GM12878 (cell line): ENCODE measurements around the gene PIGB. TPM values are rescaled to one million over a fixed set of nuclear protein-coding genes. Genes with fewer than 3 reads are reported as not detected.

Experiments used
- ATAC-seq: fragments of 200-7000 bp; cut with Tn5 transposase; 3 replicates; pipeline ENCODE4 v1.9.1; 2020; ENCODE audit warnings: mild to moderate bottlenecking, moderate library complexity
- BruUV-seq: library from RNA; stranded (reverse); fragments of 400-500 nt; replicated peaks from 2 replicates; lab custom pipeline; 2021; lab: Mats Ljungman, UMichigan
- CTCF ChIA-PET: fragments of 300-600 bp; sonication (Branson Sonifier 250); formaldehyde crosslinking; extraction: SDS; loops from one replicate; lab custom pipeline; 2021; ENCODE audit warnings: inconsistent platforms; lab: Yijun Ruan, JAX
- POLR2A ChIA-PET: fragments of 350-600 bp; formaldehyde crosslinking; extraction: SDS; loops from one replicate; lab custom pipeline; 2021; ENCODE audit warnings: inconsistent platforms; lab: Charles Lee
- RAD21 ChIA-PET: fragments of 300-600 bp; sonication (Branson Sonifier 250); formaldehyde crosslinking; loops from one replicate; lab custom pipeline; 2023; ENCODE audit warnings: antibody characterized with exemption; ENCODE audit not compliant: unreplicated experiment; lab: Charles Lee
- SMC1A ChIA-PET: fragments of 300-600 bp; sonication (Branson Sonifier 250); formaldehyde crosslinking; loops from one replicate; lab custom pipeline; 2023; ENCODE audit not compliant: unreplicated experiment, uncharacterized antibody; lab: Charles Lee
- DNase-seq: peaks from one replicate; pipeline ENCODE4 v3.0.0-alpha.2; 2011; ENCODE audit warnings: low read depth, low spot score
- FAIRE-seq: peaks from 3 replicates; lab custom pipeline; 2011; peaks lifted over from hg19 to GRCh38; lab: Jason Lieb, UNC
- H2AFZ ChIP-seq: 2 replicates; pipeline ENCODE4 v1.6.0; 2011; ENCODE audit warnings: low read depth, low read length, control low read depth; ENCODE audit not compliant: control insufficient read depth
- H3K27ac ChIP-seq: 2 replicates; pipeline ENCODE4 v1.5.1; 2011; ENCODE audit warnings: control low read depth; ENCODE audit not compliant: control insufficient read depth, insufficient read depth
- H3K27me3 ChIP-seq, 2 experiments: replicated peaks in 1 of 2; 2 replicates each; pipeline versions ENCODE4 v1.6.0 to v1.6.1; 2011; ENCODE audit warnings: low read length in 1 of 2; ENCODE audit not compliant: control insufficient read depth in 2 of 2, insufficient read depth in 2 of 2
- H3K36me3 ChIP-seq, 2 experiments: 2 replicates each; pipeline ENCODE4 v1.5.1; 2011; ENCODE audit warnings: low read length in 1 of 2; ENCODE audit not compliant: control insufficient read depth in 2 of 2, insufficient read depth in 2 of 2
- H3K4me1 ChIP-seq: 2 replicates; pipeline ENCODE4 v1.6.1; 2011; ENCODE audit warnings: mild to moderate bottlenecking, low read length, moderate library complexity, mixed read lengths; ENCODE audit not compliant: control insufficient read depth, insufficient read depth
- H3K4me2 ChIP-seq: 2 replicates; pipeline ENCODE4 v1.6.0; 2011; ENCODE audit warnings: control low read depth; ENCODE audit not compliant: control insufficient read depth, insufficient read depth
- H3K4me3 ChIP-seq: fragments of 200-600 bp; sonication (generic); 2 replicates; pipeline ENCODE4 v1.5.1; 2016
- H3K79me2 ChIP-seq: 2 replicates; pipeline ENCODE4 v1.6.0; 2011; ENCODE audit warnings: low read length; ENCODE audit not compliant: control insufficient read depth, insufficient read depth
- H3K9ac ChIP-seq: 2 replicates; pipeline ENCODE4 v1.8.0; 2011; ENCODE audit warnings: low read length, control low read depth, mixed read lengths; ENCODE audit not compliant: control insufficient read depth, insufficient read depth
- H3K9me3 ChIP-seq: replicated peaks from 3 replicates; pipeline ENCODE4 v1.5.1; 2011; ENCODE audit warnings: mild to moderate bottlenecking, low read length; ENCODE audit not compliant: control insufficient read depth, insufficient read depth
- H4K20me1 ChIP-seq: 2 replicates; pipeline ENCODE4 v1.6.0; 2011; ENCODE audit not compliant: control insufficient read depth, insufficient read depth
- ATF7 ChIP-seq: fragments of 450-650 bp; IDR thresholded peaks from 2 replicates; pipeline ENCODE4 v1.6.1; 2016; ENCODE audit warnings: low read depth, mild to moderate bottlenecking
- BRCA1 ChIP-seq: IDR thresholded peaks from 2 replicates; pipeline ENCODE4 v1.6.1; 2011; ENCODE audit warnings: low read depth, low read length, improper control_type of control experiment
- CBFB ChIP-seq: IDR thresholded peaks from 2 replicates; pipeline ENCODE4 v1.6.1; 2016; ENCODE audit warnings: antibody characterized with exemption, low read depth
- CHD2 ChIP-seq: IDR thresholded peaks from 2 replicates; pipeline ENCODE4 v1.6.1; 2011; ENCODE audit warnings: low read depth, low read length, improper control_type of control experiment, borderline replicate concordance
- ETV6 ChIP-seq, 2 experiments: fragments of 450-650 bp in 1 of 2; IDR thresholded peaks in 1 of 2; conservative IDR thresholded peaks in 1 of 2; 2 replicates each; pipeline ENCODE4 v1.6.1; 2014; ENCODE audit warnings: antibody characterized with exemption in 1 of 2, borderline replicate concordance in 1 of 2, low read depth in 1 of 2, mild to moderate bottlenecking in 1 of 2, moderate library complexity in 1 of 2
- IKZF2 ChIP-seq, 2 experiments: fragments of 450-650 bp; IDR thresholded peaks; 2 replicates each; pipeline ENCODE4 v1.6.1; 2017; ENCODE audit warnings: mild to moderate bottlenecking in 2 of 2, moderate library complexity in 2 of 2
- JUNB ChIP-seq: IDR thresholded peaks from 2 replicates; pipeline ENCODE4 v1.6.1; 2016; ENCODE audit warnings: antibody characterized with exemption, mild to moderate bottlenecking
- PAX5 ChIP-seq: IDR thresholded peaks from 2 replicates; pipeline ENCODE4 v1.6.1; 2011; ENCODE audit warnings: low read depth, low read length, borderline replicate concordance
- POU2F2 ChIP-seq: IDR thresholded peaks from 3 replicates; pipeline ENCODE4 v1.6.1; 2011; ENCODE audit warnings: low read depth, mild to moderate bottlenecking, low read length, borderline replicate concordance
- RAD21 ChIP-seq: IDR thresholded peaks from 2 replicates; pipeline ENCODE4 v1.6.1; 2011; ENCODE audit warnings: mild to moderate bottlenecking, low read depth, low read length, moderate library complexity; ENCODE audit not compliant: insufficient read depth
- RAD51 ChIP-seq: fragments of 450-650 bp; IDR thresholded peaks from 2 replicates; pipeline ENCODE4 v1.6.1; 2016; ENCODE audit warnings: moderate library complexity, mild to moderate bottlenecking, inconsistent platforms
- SP1 ChIP-seq: IDR thresholded peaks from one replicate; pipeline ENCODE4 v1.6.1; 2011; ENCODE audit warnings: low read depth, low read length
- SREBF2 ChIP-seq: IDR thresholded peaks from 2 replicates; pipeline ENCODE4 v1.6.1; 2012; ENCODE audit warnings: mild to moderate bottlenecking, low read length
- TCF7 ChIP-seq: IDR thresholded peaks from 2 replicates; pipeline ENCODE4 v1.6.1; 2014; ENCODE audit warnings: antibody characterized with exemption, borderline replicate concordance
- in situ Hi-C: fragments of 300-500 bp; cut with MboI; formaldehyde crosslinking; loops from 9 replicates; pipeline ENCODE4 v1.14.3; 2018; ENCODE audit warnings: mixed read lengths
- intact Hi-C: fragments of 100-400 bp; cut with micrococcal nuclease; formaldehyde crosslinking; loops from one replicate; pipeline ENCODE4 v1.14.2; 2022; ENCODE audit not compliant: unreplicated experiment
- polyA plus RNA-seq, 11 experiments: library from polyadenylated mRNA; depleted of rRNA in 4 of 11; unstranded in 6 of 11; stranded (reverse) in 5 of 11; fragments of >200 nt; fragmentation: Nextera tagmentation in 4 of 11; fragmentation: Illumina TruSeq in 1 of 11; extraction: Ambion mirVana in 4 of 11; extraction: Trizol in 1 of 11; gene quantifications; 1 replicate in 1 of 11; 2 replicates in 10 of 11; pipeline versions ENCODE4 v1.2.1 to v1.2.3, GENCODE V29; 2011 to 2016; ENCODE audit warnings: inconsistent platforms in 2 of 11, missing spikeins in 2 of 11, low read depth in 1 of 11
- total RNA-seq, 4 experiments: library from RNA; depleted of rRNA in 3 of 4; stranded (reverse); fragments of >200 nt in 3 of 4; fragmentation: Illumina TruSeq in 1 of 4; extraction: Trizol in 1 of 4; gene quantifications; 2 replicates each; pipeline versions ENCODE4 v1.2.1 to v1.2.3, GENCODE V29; 2013 to 2021
- TF ChIP-seq, protein P1 (sequence below): IDR thresholded peaks from 2 replicates; pipeline ENCODE4 v1.6.1; 2011; ENCODE audit warnings: borderline replicate concordance, low read depth, mild to moderate bottlenecking, moderate library complexity, mixed read lengths, low read length; ENCODE audit not compliant: insufficient read depth; ENCODE audit errors: extremely low read length
- TF ChIP-seq, protein P2 (sequence below): fragments of 150-350 bp; IDR thresholded peaks from 2 replicates; pipeline ENCODE4 v1.6.1; 2016; ENCODE audit warnings: low read depth, low read length
- TF ChIP-seq, protein P3 (sequence below): IDR thresholded peaks from 2 replicates; pipeline ENCODE4 v1.6.1; 2011; ENCODE audit warnings: low read depth, low read length, improper control_type of control experiment, borderline replicate concordance

PIGB gene
- total and polyA plus RNA-seq, 10 of the 15 experiments (the other 5 are each of a cell fraction or from before 2014, with no cell fraction given) = 17.9 to 46.0 (median 25.2) TPM

DNA sequence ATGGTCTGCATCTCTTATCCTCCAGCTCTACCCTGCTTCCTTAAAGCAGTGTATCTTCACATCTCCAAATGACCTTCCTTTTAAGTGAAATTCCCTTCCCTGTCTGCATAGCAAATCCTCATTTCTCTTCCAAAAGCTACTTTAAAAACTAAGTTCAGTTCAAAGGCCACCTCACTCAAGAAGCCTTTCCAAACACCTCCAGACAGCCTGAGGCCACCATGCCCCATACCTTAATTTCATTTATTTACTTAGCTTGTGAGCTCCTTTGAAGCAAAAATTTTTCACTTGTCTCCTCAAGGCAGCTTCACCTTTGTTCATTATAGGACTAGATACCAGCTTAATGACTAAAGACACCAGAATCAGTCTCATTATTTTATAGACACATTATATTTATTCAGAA, 39.4 kb downstream of the PIGB start:
- ChIA-PET RAD21 (interaction anchor here (0.9 to 1.3 kb wide), 3 partner anchors 75 to 81 kb away, joined by 3 to 5 read pairs (median 4); no protein-coding TSS in a partner anchor), CTCF (interaction anchor here (0.6 to 1.7 kb wide), 6 partner anchors 11 to 881 kb away, joined by 3 to 8 read pairs (median 6); partner anchors contain the start of genes CCPG1 and PIERCE2), POLR2A (no interaction called here)
- Histone ChIP-seq H2AFZ (no peak overlapping the region), H3K4me3 (no peak overlapping the region), H3K4me2 (no peak overlapping the region), H3K9ac (no peak overlapping the region), H3K79me2 (no peaks in the 10 kb centered on the region), H3K27me3 (no peaks in the 10 kb centered on the region), H3K27ac (no peak overlapping the region), H3K36me3 (no peaks in the 10 kb centered on the region; a peak in 1 of 4 replicates)
- no TSS peak for BruUV-seq
- in situ Hi-C loops (no loop called here), intact Hi-C loops (no loop called here)
- TF ChIP-seq IKZF2 (IDR thresholded peaks at IDR 0.05) = no peak
- no peak for TF ChIP-seq PAX5
- TF ChIP-seq RAD21 = no peak
- TF ChIP-seq CBFB = no peak
- TF ChIP-seq POU2F2 = no peak
- no peak for TF ChIP-seq TCF7
- no peak for TF ChIP-seq RAD51
- no peak for TF ChIP-seq ATF7
- TF ChIP-seq, protein P1, sequence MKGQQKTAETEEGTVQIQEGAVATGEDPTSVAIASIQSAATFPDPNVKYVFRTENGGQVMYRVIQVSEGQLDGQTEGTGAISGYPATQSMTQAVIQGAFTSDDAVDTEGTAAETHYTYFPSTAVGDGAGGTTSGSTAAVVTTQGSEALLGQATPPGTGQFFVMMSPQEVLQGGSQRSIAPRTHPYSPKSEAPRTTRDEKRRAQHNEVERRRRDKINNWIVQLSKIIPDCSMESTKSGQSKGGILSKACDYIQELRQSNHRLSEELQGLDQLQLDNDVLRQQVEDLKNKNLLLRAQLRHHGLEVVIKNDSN = no peak
- TF ChIP-seq, protein P2, sequence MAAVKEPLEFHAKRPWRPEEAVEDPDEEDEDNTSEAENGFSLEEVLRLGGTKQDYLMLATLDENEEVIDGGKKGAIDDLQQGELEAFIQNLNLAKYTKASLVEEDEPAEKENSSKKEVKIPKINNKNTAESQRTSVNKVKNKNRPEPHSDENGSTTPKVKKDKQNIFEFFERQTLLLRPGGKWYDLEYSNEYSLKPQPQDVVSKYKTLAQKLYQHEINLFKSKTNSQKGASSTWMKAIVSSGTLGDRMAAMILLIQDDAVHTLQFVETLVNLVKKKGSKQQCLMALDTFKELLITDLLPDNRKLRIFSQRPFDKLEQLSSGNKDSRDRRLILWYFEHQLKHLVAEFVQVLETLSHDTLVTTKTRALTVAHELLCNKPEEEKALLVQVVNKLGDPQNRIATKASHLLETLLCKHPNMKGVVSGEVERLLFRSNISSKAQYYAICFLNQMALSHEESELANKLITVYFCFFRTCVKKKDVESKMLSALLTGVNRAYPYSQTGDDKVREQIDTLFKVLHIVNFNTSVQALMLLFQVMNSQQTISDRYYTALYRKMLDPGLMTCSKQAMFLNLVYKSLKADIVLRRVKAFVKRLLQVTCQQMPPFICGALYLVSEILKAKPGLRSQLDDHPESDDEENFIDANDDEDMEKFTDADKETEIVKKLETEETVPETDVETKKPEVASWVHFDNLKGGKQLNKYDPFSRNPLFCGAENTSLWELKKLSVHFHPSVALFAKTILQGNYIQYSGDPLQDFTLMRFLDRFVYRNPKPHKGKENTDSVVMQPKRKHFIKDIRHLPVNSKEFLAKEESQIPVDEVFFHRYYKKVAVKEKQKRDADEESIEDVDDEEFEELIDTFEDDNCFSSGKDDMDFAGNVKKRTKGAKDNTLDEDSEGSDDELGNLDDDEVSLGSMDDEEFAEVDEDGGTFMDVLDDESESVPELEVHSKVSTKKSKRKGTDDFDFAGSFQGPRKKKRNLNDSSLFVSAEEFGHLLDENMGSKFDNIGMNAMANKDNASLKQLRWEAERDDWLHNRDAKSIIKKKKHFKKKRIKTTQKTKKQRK = no peak
- TF ChIP-seq ETV6 (conservative IDR thresholded peaks at IDR 0.05 in 1 of 2, IDR thresholded peaks at IDR 0.05 in 1 of 2; ENCODE audit: borderline replicate concordance in 1 of 2, low read depth in 1 of 2) = no peak
- TF ChIP-seq CHD2 = no peak
- no peak for TF ChIP-seq SP1
- no peak for TF ChIP-seq SREBF2
- no peak for TF ChIP-seq JUNB
- TF ChIP-seq, protein P3, sequence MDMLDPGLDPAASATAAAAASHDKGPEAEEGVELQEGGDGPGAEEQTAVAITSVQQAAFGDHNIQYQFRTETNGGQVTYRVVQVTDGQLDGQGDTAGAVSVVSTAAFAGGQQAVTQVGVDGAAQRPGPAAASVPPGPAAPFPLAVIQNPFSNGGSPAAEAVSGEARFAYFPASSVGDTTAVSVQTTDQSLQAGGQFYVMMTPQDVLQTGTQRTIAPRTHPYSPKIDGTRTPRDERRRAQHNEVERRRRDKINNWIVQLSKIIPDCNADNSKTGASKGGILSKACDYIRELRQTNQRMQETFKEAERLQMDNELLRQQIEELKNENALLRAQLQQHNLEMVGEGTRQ = no peak
- no peak for TF ChIP-seq BRCA1
- TF ChIP-seq, all 136 proteins: peak for 0
- ATAC-seq (no peak), DNase-seq (no peak), FAIRE-seq (no peak)
- Histone ChIP-seq H3K9me3 (no peaks in the 10 kb centered on the region), H3K4me1 (no peaks in the 10 kb centered on the region), H4K20me1 (no peaks in the 10 kb centered on the region)
- SMC1A ChIA-PET = interaction anchor here (0.6 to 2.2 kb wide), 8 partner anchors 9 to 141 kb away, joined by 3 to 11 read pairs (median 4); no protein-coding TSS in a partner anchor
